Cardiac muscle cell (in vitro differentiated cells and primary cell): ENCODE measurements around the gene ACSM2A. TPM values are rescaled to one million over a fixed set of nuclear protein-coding genes. Genes with fewer than 3 reads are reported as not detected.
"Not testable (repeated sequence)": the region's sequence is repeated elsewhere in the genome, so short reads cannot be mapped to it uniquely, and the experiment has no call there.

Experiments used
- DNase-seq, 2 donors: peaks; one replicate each; pipeline versions ENCODE4 v3.0.0 to v3.0.0-alpha.2; 2010 to 2017; ENCODE audit warnings: low read depth in 1 of 2, low spot score in 1 of 2
- H3K27ac ChIP-seq: fragments of 200-600 bp; sonication (generic); 2 replicates; pipeline ENCODE4 v1.5.1; 2016
- H3K27me3 ChIP-seq: fragments of 200-600 bp; sonication (generic); 2 replicates; pipeline ENCODE4 v1.6.0; 2016; ENCODE audit warnings: control low read depth
- H3K36me3 ChIP-seq: fragments of 200-600 bp; sonication (generic); 2 replicates; pipeline ENCODE4 v1.5.1; 2016; ENCODE audit warnings: control low read depth
- H3K4me1 ChIP-seq: fragments of 200-600 bp; sonication (generic); 2 replicates; pipeline ENCODE4 v1.8.1; 2017; ENCODE audit warnings: low read depth, mild to moderate bottlenecking, mixed run types
- H3K4me3 ChIP-seq: fragments of 200-600 bp; sonication (generic); 2 replicates; pipeline ENCODE4 v1.5.1; 2016; ENCODE audit warnings: mild to moderate bottlenecking
- H3K9me3 ChIP-seq: fragments of 200-600 bp; sonication (generic); 2 replicates; pipeline ENCODE4 v1.5.1; 2017; ENCODE audit warnings: low read depth, mild to moderate bottlenecking, control low read depth
- CTCF ChIP-seq: IDR thresholded peaks from 2 replicates; pipeline ENCODE4 v1.5.1; 2012; ENCODE audit warnings: low read depth, mild to moderate bottlenecking, low read length
- polyA plus RNA-seq: library from polyadenylated mRNA; unstranded; fragments of >200 nt; fragmentation: Nextera tagmentation; extraction: Ambion mirVana; gene quantifications from 2 replicates; pipeline ENCODE4 v1.2.1, GENCODE V29; 2016
- total RNA-seq: library from RNA; depleted of rRNA; stranded (reverse); fragments of >200 nt; gene quantifications from 2 replicates; pipeline ENCODE4 v1.2.3, GENCODE V29; 2016

Gene ACSM2A
- total and polyA plus RNA-seq, 2 experiments from 2014 or later: not detected

DNA sequence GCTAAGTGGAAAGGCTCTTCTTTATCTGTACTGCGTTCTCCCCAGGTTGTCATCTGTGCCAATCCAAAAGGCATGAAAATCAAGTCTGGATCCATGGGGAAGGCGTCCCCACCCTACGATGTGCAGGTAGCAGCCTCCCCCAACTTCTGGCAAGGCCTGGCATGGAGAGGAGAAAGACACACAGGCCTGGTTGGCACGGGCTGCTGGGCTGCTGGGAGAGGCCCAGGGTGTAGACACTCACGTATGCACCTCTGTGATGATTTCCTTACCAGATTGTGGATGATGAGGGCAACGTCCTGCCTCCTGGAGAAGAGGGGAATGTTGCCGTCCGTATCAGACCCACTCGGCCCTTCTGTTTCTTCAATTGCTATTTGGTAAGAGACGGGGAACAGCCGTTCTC lies 20.4 kb upstream of the ACSM2A start:
- no peak for TF ChIP-seq CTCF
- H3K9me3 ChIP-seq: no peaks in the 10 kb centered on the region
- H3K36me3 ChIP-seq: no peaks in the 10 kb centered on the region

GRCh38 chr16:20438950-20439349 lies 12.4 kb upstream of the ACSM2A start:
- H3K36me3 ChIP-seq, H3K9me3 ChIP-seq, H3K4me3 ChIP-seq, H3K4me1 ChIP-seq, DNase-seq, H3K27ac ChIP-seq, H3K27me3 ChIP-seq: not testable (repeated sequence)

More for the DNA sequence above, 20.4 kb upstream of the ACSM2A start:
- Histone ChIP-seq H3K4me1 (no peaks in the 10 kb centered on the region), H3K4me3 (no peak overlapping the region), H3K27me3 (no peaks in the 10 kb centered on the region), H3K27ac (no peak overlapping the region)
- no peak for DNase-seq

DNA sequence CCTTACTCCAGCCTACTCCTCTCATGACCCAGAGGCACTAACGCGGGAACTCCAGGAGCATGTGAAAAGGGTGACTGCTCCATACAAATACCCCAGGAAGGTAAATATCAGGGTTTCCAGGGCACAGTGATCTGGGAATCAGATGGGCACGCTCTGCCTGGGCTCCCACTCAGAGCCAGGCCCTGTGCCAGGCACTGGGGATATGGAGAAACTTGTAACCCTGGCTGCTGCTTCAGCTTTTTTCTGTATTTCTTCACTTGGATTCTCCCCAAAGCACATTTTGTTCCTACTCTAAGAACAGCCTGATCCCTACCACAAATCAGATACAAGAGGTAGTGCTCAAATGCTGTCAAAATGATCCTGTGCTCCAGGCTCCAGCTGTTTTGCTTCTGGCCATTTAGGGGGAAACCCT lies 11.5 kb upstream of the ACSM2A start:
- not testable (repeated sequence) for H3K4me3 ChIP-seq, H3K27me3 ChIP-seq, H3K4me1 ChIP-seq, H3K27ac ChIP-seq, H3K9me3 ChIP-seq, H3K36me3 ChIP-seq
- DNase-seq: peak in 1 of 2 donors; percentile 67

DNA sequence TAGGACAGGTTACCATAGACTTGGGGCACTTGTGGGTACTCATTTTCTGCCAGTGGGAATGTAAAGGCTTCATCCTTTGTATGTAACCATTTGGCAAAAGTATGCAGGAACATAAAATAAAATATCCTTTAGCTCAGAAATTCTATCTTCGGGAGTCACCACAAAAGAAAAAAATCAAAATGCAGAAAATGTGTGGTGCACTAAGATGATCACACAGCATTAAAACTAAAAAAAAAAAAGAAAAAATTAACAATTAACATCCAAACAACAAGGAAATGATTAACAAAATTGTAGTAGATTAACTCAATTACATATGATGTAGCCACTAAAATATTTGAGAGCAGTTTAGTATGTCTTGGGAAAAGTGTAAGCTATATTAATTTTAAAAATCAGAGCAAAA lies 10.6 kb upstream of the ACSM2A start:
- not testable (repeated sequence) for H3K36me3 ChIP-seq, DNase-seq, H3K27me3 ChIP-seq, H3K9me3 ChIP-seq, H3K4me3 ChIP-seq, H3K4me1 ChIP-seq, H3K27ac ChIP-seq

- H3K36me3 ChIP-seq: no peaks in the 10 kb centered on the region
- no peak overlapping the region for H3K27ac ChIP-seq
- no peaks in the 10 kb centered on the region for H3K27me3 ChIP-seq
- no peak for TF ChIP-seq CTCF
- H3K4me3 ChIP-seq: no peak overlapping the region
- no peaks in the 10 kb centered on the region for H3K4me1 ChIP-seq
- no peak for DNase-seq
- no peaks in the 10 kb centered on the region for H3K9me3 ChIP-seq
Measured at GRCh38 chr16:20441191-20441590, 10.1 kb upstream of the ACSM2A start.

DNA sequence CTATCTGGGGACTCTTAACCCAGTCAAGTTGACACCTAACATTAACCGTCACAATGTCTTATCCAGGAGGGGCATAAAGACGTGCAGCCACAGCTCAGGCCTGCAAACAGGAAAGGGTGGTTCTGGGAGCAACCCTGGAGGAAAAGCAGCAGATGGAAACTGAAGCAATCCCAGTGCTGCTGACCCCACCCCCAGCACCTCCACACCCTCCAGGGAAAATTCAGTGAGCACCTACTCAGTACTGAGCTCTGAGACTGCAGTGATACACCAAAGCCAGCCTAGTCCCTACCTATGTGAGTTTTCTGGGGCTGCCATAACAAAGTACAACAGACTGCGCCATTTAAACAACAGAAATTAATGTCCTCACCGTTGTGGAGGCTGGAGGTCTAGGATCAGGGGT lies 9.5 kb upstream of the ACSM2A start:
- DNase-seq, H3K27me3 ChIP-seq, H3K9me3 ChIP-seq, H3K27ac ChIP-seq, H3K4me1 ChIP-seq, H3K36me3 ChIP-seq, H3K4me3 ChIP-seq: not testable (repeated sequence)

DNA sequence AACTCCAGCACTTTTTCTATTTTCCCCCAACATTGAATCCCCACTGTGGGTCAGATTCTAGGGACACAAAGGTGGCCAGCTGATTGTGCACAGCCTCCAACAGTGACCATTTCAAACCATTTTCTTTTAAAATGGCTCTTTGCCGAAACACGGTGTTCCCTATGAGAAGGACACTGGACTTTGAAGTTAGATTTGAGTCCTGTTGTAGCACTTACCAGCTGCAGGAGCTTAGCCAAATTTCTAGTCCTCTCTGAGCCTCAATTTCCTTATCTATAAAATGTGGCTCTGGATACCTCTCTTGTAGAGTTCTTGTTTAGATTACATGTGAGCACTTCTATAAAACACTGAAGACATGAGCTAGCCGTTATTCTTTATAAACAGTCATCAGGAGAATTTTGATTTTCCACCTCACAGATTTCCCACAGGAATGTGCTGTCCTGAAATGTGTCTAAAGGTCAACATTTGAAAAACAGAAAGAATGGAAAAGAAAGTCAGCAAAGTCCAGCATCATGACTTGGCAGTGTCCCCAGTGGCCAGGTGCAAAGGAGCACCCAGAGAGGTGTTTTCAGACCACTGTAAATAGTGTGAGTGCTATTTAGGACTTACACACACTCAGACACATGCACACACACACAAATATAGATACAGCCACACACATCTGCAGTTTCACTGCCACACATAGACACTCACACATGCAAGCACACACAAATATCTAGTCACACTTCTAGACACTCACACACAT lies 4.5 kb upstream of the ACSM2A start:
- H3K4me3 ChIP-seq, DNase-seq, H3K4me1 ChIP-seq, H3K27me3 ChIP-seq, H3K36me3 ChIP-seq, H3K27ac ChIP-seq, H3K9me3 ChIP-seq: not testable (repeated sequence)

GRCh38 chr16:20453633-20454032 lies 2.3 kb downstream of the ACSM2A start:
- not testable (repeated sequence) for H3K27ac ChIP-seq, H3K4me1 ChIP-seq, H3K9me3 ChIP-seq, H3K4me3 ChIP-seq, H3K27me3 ChIP-seq, H3K36me3 ChIP-seq
- peak in 1 of 2 donors; percentile 16 for DNase-seq

- not testable (repeated sequence) for H3K27me3 ChIP-seq, H3K27ac ChIP-seq, H3K9me3 ChIP-seq, DNase-seq, H3K4me1 ChIP-seq, H3K36me3 ChIP-seq, H3K4me3 ChIP-seq
Measured at GRCh38 chr16:20459227-20459626, 7.9 kb downstream of the ACSM2A start.

DNA sequence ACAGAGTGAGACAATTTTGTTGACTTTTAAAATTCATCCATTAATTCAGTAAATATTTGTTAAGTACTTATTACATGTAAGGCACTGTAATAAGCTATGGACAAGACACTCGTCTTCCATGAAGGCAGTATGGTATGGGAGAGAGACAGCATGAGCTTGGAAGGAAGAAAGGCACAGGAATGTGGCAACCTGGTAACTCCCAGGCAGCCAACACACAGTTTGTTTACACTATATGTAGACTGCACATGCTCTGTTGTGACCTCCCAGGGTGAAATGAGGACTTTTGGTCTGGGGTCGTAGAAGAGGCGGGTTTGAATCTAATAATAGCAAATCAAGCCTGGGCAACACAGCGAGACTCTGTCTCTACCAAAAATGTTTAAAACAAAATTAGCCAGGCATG lies 9.0 kb downstream of the ACSM2A start:
- H3K4me3 ChIP-seq, H3K27ac ChIP-seq, H3K9me3 ChIP-seq, H3K4me1 ChIP-seq, H3K36me3 ChIP-seq, DNase-seq, H3K27me3 ChIP-seq: not testable (repeated sequence)

GRCh38 chr16:20468954-20469353 lies 17.6 kb downstream of the ACSM2A start:
- not testable (repeated sequence) for DNase-seq, H3K27me3 ChIP-seq, H3K27ac ChIP-seq, H3K4me1 ChIP-seq, H3K4me3 ChIP-seq, H3K36me3 ChIP-seq, H3K9me3 ChIP-seq

DNA sequence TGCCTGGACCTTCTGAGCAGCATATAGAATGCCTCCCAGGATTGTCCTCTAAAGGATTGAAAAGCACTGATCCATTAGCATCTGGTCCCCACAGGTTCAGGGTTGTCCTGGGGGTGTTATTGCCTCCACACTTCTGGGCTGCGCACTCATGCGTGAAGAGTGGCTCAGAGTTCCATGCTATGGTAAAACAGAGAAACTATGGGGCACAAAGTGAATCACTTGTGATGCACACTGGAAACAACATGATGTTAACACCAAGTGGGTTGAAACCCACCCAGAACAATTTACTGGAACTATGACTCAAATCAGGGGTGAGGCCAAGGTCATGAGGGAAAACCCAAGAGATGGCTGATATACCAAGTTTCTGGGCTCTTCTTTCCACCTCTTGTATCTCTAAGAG lies 18.6 kb downstream of the ACSM2A start:
- not testable (repeated sequence) for H3K4me3 ChIP-seq, H3K27me3 ChIP-seq, H3K27ac ChIP-seq, DNase-seq, H3K9me3 ChIP-seq, H3K4me1 ChIP-seq, H3K36me3 ChIP-seq

DNA sequence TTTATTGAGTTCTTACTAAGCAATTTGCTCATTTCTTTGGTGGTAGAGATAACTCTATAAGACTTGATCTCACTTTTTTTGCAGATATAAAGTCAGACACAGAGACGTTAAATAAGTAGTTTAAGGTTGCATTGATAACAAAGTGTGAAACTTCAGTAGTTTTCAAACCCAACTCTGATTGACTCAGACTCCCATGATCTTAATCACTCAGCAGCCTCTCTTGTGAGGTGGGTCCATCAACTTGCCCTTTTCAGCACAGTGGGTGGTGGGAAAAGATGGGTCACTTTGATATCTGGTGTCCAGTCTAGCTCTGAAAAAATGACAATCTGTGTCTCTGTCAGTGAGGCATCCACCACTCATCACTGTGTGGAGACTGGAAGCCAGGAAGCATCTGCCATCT lies 19.4 kb downstream of the ACSM2A start:
- H3K27ac ChIP-seq, DNase-seq, H3K36me3 ChIP-seq: not testable (repeated sequence)

More for the DNA sequence above, 19.4 kb downstream of the ACSM2A start:
- not testable (repeated sequence) for H3K4me3 ChIP-seq, H3K4me1 ChIP-seq, H3K27me3 ChIP-seq, H3K9me3 ChIP-seq
